GM18868 (cell line): ENCODE measurements around the gene MYO5A.
A peak's percentile ranks its signal among the peaks of the same experiment; 100 is the strongest.
"Not testable (repeated sequence)": the region's sequence is repeated elsewhere in the genome, so short reads cannot be mapped to it uniquely, and the experiment has no call there.

Experiments
- ATAC-seq: cut with Tn5 transposase; IDR thresholded peaks from one replicate; pipeline ENCODE4 v1.9.1; 2021; ENCODE audit warnings: mild to moderate bottlenecking, moderate library complexity; ENCODE audit not compliant: unreplicated experiment

The MYO5A gene

DNA sequence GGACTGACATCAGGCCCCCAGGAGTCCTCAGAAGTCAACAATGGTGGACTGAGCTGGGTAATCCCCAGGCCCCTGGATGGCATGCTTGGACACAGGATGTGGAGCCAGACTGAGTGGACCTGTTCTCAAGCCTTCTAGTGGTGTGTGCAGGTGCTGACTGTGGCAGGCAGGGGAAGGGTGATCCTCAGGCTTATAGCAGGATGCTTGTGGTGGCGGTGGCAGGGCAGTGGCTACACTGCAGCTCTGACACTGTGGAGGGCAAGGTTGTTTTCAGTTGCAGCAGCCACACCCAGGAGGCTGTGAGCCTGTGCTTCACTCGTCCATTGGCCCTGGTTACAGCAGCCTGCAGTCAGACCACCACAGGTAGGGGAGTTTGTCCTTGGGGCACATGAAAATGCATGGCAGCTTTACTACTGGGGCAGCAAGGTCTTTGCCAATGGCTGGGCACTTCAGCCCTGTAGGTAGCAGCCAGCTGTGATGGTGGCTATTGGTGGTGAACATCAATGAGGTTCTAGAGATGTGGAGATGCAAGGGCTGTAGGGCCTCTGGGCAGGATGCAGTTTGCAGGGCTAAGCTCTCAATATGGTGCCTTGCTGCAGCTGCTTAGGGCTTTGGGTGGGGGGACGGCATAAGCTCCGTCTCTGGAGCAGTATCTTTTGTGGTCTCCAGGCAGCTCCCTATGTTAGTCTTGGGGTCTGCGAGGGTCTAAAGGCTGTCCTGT lies 17.5 kb upstream of the MYO5A start:
- ATAC-seq: no peak

DNA sequence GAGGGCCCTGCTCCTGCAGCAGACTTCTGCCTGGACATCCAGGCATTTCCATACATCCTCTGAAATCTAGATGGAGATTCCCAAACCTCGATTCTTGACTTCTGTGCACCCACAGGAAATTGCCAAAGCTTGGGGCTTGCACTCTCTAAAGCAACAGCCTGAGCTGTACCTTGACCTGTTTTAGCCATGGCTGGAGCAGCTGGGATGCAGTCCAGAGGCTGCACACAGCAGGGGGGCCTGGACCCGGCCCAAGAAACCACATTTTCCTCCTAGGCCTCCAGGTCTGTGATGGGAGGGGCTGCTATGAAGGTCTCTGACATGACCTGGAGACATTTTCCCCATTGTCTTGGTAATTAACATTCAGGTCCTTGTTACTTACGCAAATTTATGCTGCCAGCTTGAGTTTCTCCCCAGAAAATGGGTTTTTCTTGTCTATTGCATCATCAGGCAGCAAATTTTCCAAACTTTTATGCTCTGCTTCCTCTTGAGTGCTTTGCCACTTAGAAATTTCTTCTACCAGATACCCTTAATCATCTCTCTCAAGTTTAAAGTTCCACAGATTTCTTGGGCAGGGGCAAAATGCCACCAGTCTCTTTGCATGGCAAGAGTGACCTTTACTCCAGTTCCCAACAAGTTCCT lies 11.8 kb upstream of the MYO5A start:
- ATAC-seq: no peak

DNA sequence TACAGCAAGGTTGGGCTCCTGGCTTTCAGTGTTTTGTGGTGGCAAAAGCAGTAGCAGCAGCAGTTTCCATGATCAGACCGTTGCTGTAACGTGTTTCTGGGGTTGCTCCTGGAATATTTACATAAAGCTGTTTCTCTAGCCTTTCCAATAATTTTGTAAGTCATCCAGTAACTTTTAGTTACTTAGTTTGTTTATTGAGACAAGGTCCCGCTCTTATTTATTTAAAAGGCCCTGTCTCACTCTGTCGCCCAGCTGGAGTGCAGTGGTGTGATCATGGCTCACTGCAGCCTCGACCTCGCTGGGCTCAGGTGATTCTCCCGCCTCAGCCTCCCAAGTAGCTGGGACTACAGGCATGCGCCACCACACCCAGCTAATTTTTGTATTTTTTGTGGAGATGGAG lies 8.8 kb upstream of the MYO5A start:
- ATAC-seq: no peak

DNA sequence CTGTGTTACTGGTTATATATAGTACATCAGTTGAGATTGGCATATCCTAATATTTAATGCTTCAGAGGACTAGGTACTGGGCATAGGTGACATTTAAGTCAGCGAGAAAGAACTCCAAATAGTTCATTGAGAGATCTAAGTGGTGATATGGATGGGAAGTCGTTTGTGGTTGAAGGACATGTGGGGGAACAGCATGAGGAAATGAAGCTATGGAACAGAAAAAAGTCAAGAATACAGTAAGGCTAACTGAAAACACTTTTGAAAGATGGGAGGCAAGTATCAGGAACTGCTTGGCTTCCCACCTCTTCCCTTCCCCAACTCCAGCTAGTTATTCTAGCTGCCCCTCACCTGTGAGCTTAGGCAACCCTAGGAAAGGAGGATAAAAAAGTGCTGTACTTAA lies 3.7 kb upstream of the MYO5A start:
- ATAC-seq: no peak

- ATAC-seq: no peak
These were observed 1.3 kb upstream of the MYO5A start for GRCh38 chr15:52529940-52530339.

DNA sequence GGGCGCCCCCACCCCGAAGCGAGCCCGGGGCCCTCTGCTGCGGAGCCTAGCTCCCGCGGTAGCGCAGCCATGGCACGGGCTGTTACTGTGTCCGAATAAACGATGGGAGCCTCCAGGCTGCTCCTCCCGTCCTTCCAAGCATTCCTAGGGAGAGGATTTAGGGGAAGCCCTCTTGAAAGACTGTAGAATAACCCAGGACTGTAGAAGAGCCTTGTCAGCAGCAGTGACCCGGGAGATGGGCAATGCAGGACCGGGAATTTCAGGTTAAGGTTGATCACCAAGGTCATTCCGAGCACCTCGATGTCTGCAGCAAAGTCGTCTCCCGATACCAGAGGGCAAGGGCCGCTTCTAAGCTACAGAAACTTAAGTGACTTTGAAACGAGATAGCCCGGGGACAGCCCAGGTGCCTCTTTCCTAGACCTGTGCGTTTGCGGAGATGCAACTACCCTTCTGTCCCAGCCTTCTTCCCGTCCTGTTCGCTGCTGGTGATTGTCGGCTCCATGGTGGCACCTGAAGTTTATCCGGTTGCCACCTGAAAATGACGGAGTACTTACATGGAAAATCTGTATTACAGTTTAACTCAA lies 753 bp upstream of the MYO5A start:
- no peak for ATAC-seq

DNA sequence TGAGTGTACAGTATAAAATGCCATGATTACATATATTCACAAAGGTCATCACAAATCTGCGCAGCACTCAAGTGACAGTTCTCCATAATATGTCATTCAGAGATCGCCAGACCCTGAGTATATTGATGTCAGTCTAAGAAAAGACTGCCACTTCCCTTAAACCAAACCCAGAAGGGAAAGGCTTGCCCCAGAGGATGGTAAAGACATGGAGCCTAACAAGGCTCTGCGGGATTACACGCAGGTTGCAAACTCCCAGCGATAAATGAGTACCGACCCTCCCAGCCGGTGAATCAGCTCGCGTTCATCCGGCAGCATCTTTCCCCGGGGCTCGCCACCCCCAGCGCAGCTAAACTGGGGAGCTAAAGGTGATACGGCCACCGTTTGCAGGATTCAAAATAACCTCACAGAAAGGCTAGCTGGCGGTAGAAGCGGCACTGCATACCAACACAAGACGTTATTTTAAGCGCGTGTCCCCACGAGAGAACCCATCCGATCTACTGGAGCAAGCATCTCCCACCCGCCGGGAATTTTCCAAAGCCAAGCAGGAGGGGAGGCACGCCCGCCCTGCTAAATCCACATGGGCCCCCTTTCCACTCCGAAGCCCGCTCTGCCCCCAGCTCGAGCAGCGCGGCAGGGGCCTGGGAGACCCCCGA lies 643 bp downstream of the MYO5A start:
- ATAC-seq: peak; percentile 3

DNA sequence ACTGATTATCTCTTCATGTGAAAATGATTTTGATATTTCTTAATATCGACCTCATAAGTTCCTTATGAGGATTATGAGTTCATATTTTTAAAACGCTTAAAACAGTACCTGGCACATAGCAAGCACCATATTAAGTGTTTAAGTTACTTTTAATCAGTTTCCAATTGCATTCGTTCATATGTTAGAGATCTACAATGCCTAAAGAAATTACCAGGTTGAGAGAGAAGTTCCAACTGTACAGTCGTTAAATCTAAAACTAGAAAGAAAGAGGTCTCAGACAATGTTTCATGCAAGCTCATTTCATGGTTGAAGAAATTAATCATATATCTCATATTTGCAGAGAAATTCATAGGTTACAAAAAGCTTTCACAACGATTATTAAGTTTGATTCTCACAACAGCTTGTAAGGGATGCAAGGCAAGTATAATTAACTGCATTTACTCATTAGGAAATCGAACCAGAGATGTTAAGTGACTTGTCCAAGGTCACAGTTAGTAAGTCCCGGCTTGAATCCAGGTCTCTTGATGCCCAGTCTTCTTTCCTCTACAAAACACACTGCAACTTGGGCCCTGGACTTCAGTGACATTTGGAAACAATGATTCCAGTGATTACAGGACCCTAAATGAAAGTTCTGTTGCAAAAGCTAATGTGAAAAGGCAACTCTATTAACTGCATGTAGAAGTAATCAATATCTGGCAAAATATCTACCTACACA lies 1.3 kb downstream of the MYO5A start:
- no peak for ATAC-seq

DNA sequence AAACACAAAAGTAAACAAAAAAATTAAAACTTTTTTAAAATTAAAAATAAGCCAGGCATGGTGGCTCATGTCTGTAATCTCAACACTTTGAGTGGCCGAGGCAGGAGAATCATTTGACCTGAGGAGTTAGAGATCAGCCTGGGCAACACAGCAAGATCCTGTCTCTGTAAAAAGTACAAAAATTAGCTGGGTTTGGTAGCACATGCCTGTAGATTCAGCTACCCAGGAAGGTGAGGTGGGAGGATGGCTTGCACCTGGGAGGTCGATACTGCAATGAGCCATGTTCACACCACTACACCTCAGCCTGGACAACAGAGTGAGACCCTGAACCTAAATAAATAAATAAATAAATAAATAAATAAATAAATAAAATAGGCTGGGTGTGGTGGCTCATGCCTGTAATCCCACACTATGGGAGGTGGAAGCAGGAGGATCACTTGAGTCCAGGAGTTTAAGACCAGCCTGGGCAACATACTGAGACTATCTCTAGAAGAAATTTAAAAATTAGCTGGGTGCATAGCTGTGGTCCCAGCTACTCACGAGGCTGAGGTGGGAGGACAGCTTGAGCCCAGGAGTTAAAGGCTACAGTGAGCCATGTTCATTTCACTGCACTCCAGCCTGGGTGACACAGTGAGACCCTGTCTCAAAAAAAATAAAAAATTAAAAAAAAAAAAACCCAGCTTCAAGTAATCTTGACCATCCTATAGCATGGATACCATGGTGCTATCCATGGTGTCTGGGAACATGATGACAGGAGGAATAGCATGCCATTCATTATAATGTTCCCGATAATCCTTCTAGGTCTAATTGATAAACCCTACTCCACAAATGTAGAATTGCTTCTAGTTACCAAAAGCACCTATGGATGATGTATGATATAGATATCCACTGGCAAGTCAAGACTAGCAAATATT lies 4.2 kb downstream of the MYO5A start:
- ATAC-seq: no peak

DNA sequence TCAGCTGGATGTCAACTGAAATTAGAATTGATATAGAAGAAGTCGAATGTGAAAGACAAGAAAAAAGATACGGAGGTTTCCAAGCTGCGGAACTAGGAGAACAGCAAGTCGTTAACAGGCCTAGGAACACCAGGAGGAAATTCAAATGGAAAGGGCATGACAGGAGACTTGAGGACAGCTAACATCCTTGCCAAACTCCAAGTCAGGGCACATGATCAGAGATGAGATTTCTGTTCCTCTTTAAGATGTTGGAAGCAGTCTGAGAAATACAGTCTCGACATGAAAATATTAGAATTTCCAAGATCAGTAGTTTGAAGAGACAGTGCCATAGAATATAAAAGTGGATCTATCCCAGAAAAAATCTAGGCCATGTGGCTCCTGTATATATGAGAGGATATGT lies 5.0 kb downstream of the MYO5A start:
- no peak for ATAC-seq

DNA sequence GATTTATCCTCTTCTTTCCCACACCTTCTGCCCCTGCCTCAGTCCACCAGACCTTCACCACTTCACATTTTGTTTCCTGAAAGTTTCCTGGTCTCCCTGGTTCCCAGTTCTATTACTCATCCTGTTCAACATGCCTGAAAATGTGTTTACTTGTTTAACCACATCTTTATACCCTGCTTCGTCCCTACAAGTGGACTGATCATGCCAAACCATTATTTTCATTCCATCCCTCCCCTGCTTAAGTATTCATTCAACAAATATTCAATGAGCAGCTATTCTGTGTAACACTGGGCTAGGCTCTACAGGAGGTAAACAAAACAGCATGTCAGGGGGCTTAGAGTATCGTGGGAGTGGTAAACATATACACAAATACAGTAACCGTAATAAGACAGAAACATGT lies 5.5 kb downstream of the MYO5A start:
- ATAC-seq: no peak

DNA sequence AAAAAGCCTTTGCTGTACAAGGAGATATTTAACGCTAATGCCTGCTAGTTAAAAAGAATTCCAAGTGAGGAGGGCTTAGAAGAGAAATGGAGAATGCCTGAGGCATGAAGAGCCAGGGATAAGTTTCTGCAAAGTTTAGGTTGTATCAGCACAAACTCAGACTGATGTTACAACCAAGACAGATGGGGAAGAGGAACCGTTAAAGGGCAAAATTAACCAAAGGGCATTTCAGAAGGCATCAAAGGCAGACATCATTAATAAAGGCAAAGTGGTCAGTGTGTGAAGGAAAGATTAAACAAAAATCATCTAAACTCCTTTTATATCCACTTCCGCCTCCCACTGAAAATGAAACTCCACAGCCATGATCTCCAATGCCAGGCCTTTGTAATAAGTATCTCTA lies 7.0 kb downstream of the MYO5A start:
- no peak for ATAC-seq

- no peak for ATAC-seq
These were observed 8.3 kb downstream of the MYO5A start for GRCh38 chr15:52520421-52520820.

GRCh38 chr15:52518487-52519371 lies 10.0 kb downstream of the MYO5A start:
- ATAC-seq: no peak

DNA sequence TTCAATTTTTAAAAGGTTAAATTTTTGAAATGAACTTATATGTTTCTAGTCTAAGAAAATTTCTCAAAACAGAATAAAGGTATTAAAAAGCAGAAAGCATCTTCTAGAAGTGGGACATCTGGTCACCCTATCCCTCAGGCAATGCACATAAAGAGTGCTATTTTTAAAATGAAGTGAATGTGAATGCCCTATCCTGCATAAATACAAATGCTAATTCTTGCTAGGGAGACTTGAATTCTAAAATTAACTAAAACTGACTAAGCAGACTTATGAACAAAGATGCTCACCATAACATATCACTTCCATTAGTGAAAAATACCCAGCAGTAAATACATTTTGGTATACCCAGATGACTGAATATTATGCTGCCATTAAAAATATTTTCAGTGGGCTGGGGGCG lies 11.7 kb downstream of the MYO5A start:
- ATAC-seq: no peak

GRCh38 chr15:52515343-52515742 lies 13.3 kb downstream of the MYO5A start:
- no peak for ATAC-seq

GRCh38 chr15:52514482-52514881 lies 14.2 kb downstream of the MYO5A start:
- ATAC-seq: no peak

GRCh38 chr15:52512869-52513268 lies 15.8 kb downstream of the MYO5A start:
- ATAC-seq: not testable (repeated sequence)

- ATAC-seq: no peak
These were observed 17.6 kb downstream of the MYO5A start for GRCh38 chr15:52511084-52511483.
